RWPE1 (cell line): ENCODE results near the gene TRAPPC2L.
A peak's percentile ranks its signal among the peaks of the same experiment; 100 is the strongest.

Experiments
- CTCF ChIA-PET: fragments of 350-600 bp; sonication (Branson Sonifier 250); formaldehyde crosslinking; extraction: SDS; loops from one replicate; lab custom pipeline; 2021; lab: Yijun Ruan, JAX
- POLR2A ChIA-PET: fragments of 400-600 bp; formaldehyde crosslinking; extraction: SDS; loops from one replicate; lab custom pipeline; 2020; ENCODE audit warnings: antibody characterized with exemption; ENCODE audit not compliant: low non-redundant PET; lab: Yijun Ruan, JAX
- DNase-seq: peaks from one replicate; pipeline ENCODE4 v3.0.0; 2012; ENCODE audit warnings: low spot score
- H3K27ac ChIP-seq: fragments of 450-650 bp; 2 replicates; pipeline ENCODE4 v1.5.1; 2017
- CTCF ChIP-seq: fragments of 450-650 bp; conservative IDR thresholded peaks from 2 replicates; pipeline ENCODE4 v1.5.1; 2017; ENCODE audit warnings: low read depth, mild to moderate bottlenecking

The TRAPPC2L gene

GRCh38 chr16:88901718-88902337, 44.9 kb downstream of the TRAPPC2L start:
- ChIA-PET CTCF (interaction anchor here (0.7 kb wide), 1 partner anchor 198 kb away, joined by 3 read pairs; no protein-coding TSS in a partner anchor), POLR2A (no interaction called here)
- DNase-seq: no peak
- H3K27ac ChIP-seq: no peak overlapping the region
- no peak for TF ChIP-seq CTCF

- POLR2A ChIA-PET: no interaction called here
- TF ChIP-seq CTCF: no peak
These were observed 45.8 kb downstream of the TRAPPC2L start for GRCh38 chr16:88902744-88903143.

GRCh38 chr16:88903267-88903666, 46.3 kb downstream of the TRAPPC2L start:
- H3K27ac ChIP-seq: no peak overlapping the region
- TF ChIP-seq CTCF: no peak
- no peak for DNase-seq
- ChIA-PET CTCF (no interaction called here), POLR2A (no interaction called here)

More at GRCh38 chr16:88902744-88903143, 45.8 kb downstream of the TRAPPC2L start:
- no peak overlapping the region for H3K27ac ChIP-seq
- CTCF ChIA-PET: no interaction called here
- no peak for DNase-seq

DNA sequence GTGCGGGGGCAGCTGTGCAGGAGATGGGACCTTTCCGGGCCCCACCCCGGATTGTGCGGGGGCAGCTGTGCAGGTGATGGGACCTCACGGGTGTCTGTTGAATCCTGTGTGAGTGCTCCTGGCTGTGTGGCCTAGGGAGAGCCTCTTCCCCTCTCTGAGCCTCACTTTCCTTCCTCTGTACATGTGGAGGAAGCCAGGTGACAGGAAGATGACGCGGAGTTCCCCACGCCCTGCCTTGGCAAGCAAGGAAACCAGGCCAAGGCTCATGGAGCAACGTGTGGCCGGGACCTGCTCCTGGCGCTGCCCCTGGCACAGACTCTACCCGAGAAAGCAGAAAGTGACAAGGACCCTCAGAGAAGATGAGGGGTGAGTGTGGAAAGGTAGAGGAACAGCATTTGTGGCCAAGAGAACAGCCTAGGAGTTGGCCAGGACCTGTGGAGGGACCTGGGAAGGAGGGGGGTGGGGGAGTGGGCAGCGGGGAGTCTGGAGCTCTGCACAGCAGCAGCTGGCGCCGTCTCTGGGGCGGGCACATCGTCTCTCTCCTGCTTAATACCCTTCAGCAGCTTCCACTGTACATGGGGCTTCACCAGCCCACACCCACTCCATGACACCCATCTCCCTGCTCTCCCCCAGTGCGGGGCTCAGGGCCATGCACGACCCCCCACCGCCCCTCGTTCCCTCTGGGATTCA, 47.9 kb downstream of the TRAPPC2L start:
- no peak for DNase-seq
- CTCF ChIA-PET: interaction anchor here (0.6 kb wide), 1 partner anchor 19 kb away, joined by 3 read pairs; no protein-coding TSS in a partner anchor
- POLR2A ChIA-PET: no interaction called here
- H3K27ac ChIP-seq: no peak overlapping the region
- no peak for TF ChIP-seq CTCF

DNA sequence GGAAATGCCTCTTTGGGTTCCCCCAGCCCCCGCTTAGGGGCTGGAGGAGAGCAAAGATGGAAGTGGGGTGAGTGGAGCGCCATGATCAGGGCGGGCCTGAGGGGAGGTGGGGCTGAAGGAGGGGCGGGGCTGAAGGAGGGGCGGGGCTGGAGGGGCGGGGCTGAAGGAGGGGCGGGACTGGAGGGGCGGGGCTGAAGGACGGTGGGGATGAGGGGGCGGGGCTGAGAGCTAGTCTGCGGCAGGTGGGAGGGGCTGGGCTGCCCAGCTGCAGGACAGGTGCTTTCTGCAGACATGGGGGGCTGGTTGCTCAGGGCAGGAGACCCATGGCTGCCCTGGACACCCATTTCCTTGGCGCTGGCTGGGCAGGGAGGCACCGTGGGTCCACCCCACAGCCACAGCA, 48.6 kb downstream of the TRAPPC2L start:
- POLR2A ChIA-PET: no interaction called here
- DNase-seq: peak; percentile 67
- H3K27ac ChIP-seq: no peak overlapping the region
- CTCF ChIA-PET: interaction anchor here (0.7 kb wide), 1 partner anchor 148 kb away, joined by 3 read pairs; no protein-coding TSS in a partner anchor
- TF ChIP-seq CTCF: no peak

DNA sequence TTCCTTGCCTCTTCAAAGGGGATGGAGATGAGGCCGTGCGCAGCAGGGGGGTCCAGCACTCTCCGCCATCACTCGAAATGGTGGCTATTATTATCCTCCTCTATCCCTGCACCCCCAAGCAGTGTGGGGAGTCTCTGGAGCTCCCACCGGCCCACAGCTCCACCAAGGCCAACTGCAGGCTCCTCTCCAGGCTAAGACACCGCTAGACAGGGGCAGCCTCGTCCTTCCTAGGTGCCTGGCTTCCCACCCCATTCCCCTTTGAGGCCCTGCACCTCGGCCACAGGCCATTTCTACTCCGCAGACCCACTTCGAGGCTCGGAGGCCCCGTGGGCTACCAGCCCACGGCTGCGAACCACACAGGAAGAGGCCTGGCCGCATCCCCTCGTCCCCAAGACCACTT, 49.1 kb downstream of the TRAPPC2L start:
- CTCF ChIA-PET: interaction anchor here (0.7 kb wide), 1 partner anchor 148 kb away, joined by 3 read pairs; no protein-coding TSS in a partner anchor
- TF ChIP-seq CTCF: no peak
- no peak for DNase-seq
- POLR2A ChIA-PET: no interaction called here
- no peak overlapping the region for H3K27ac ChIP-seq
